Effector memory CD8-positive, alpha-beta T cell (primary cell): Measurements from ENCODE around the gene SENP1.

Source experiments
- ATAC-seq: fragments of 150-1000 bp; cut with Tn5 transposase; replicated peaks from 2 replicates; pipeline ENCODE4 v1.10.0; 2021; ENCODE audit warnings: mild to moderate bottlenecking, moderate library complexity
- DNase-seq, 3 experiments: peaks; one replicate each; pipeline ENCODE4 v3.0.0; 2021
- H3K27ac Mint-ChIP-seq, 2 donors: one replicate each; pipeline ENCODE4 v1.8.0; 2022; ENCODE audit warnings: mild to moderate bottlenecking in 2 of 2, mixed read lengths in 2 of 2, moderate library complexity in 2 of 2
- H3K27me3 Mint-ChIP-seq, 2 donors: one replicate each; pipeline ENCODE4 v1.8.0; 2022; ENCODE audit warnings: mixed read lengths in 2 of 2
- H3K36me3 Mint-ChIP-seq: one replicate; pipeline ENCODE4 v1.8.0; 2022; ENCODE audit warnings: mild to moderate bottlenecking, moderate library complexity, mixed read lengths; ENCODE audit not compliant: insufficient read depth
- H3K4me1 Mint-ChIP-seq, 2 donors: one replicate each; pipeline ENCODE4 v1.8.0; 2022; ENCODE audit warnings: low read depth in 2 of 2, mixed read lengths in 2 of 2
- H3K4me3 Mint-ChIP-seq, 2 donors: one replicate each; pipeline ENCODE4 v1.8.0; 2022; ENCODE audit warnings: mild to moderate bottlenecking in 2 of 2, mixed read lengths in 2 of 2, moderate library complexity in 2 of 2
- H3K9me3 Mint-ChIP-seq, 2 donors: one replicate each; pipeline ENCODE4 v1.8.0; 2022; ENCODE audit warnings: mixed read lengths in 2 of 2

The SENP1 gene

DNA sequence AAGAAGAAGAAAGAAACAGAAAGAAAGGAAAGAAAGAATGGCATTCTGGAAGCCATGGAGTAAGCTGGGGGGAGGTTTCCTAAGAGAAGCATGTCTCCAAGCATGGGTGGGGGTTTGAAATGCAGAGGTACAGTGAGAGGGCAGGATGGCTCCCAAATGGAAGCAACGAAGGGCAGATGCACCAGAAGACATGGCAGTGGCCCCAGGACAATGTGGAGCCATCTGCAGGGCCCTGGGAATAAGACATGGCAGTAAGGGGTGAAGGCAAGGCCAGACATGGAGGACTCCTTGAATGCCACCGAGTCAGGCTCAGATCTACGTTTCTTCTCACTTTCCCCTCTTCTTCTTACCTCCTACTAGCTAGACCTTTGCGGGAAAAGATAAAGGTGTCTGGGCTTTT lies 96.9 kb downstream of the SENP1 start:
- H3K4me3 Mint-ChIP-seq, result no peak overlapping the region
- DNase-seq, result no peak
- peaks cover 72 to 94% of the 10 kb centered on the region in 2 donors for H3K27me3 Mint-ChIP-seq
- no peaks in the 10 kb centered on the region for H3K9me3 Mint-ChIP-seq
- no peaks in the 10 kb centered on the region for H3K36me3 Mint-ChIP-seq
- no peak overlapping the region for H3K27ac Mint-ChIP-seq
- H3K4me1 Mint-ChIP-seq, result peaks cover under 1 to 2% of the 10 kb centered on the region in 2 donors
- ATAC-seq, result no peak

DNA sequence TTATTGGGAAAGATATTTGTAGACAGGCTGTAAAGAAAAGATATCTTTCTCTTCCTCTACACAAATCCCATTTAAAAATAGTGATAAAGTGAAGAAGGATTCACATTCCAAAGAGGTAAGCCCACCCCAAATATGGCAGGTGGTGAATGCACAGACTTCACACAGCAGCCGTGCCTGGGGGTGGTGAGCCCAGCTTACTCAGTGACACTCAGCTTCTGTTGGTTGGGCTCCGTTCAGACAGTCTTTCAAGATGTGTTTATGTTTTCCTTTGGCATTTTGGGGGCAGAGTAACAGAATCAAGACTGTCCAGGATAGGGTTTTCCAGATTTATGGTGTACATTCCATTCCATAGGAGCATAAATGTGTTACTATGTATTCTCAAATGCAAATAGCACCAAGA lies 97.5 kb downstream of the SENP1 start:
- DNase-seq (no peak), ATAC-seq (no peak)
- H3K36me3 Mint-ChIP-seq, result no peaks in the 10 kb centered on the region
- no peak overlapping the region for H3K27ac Mint-ChIP-seq
- peaks cover 72 to 94% of the 10 kb centered on the region in 2 donors for H3K27me3 Mint-ChIP-seq
- no peaks in the 10 kb centered on the region for H3K9me3 Mint-ChIP-seq
- peaks cover 7% of the 10 kb centered on the region in 2 donors for H3K4me1 Mint-ChIP-seq
- H3K4me3 Mint-ChIP-seq, result no peak overlapping the region

DNA sequence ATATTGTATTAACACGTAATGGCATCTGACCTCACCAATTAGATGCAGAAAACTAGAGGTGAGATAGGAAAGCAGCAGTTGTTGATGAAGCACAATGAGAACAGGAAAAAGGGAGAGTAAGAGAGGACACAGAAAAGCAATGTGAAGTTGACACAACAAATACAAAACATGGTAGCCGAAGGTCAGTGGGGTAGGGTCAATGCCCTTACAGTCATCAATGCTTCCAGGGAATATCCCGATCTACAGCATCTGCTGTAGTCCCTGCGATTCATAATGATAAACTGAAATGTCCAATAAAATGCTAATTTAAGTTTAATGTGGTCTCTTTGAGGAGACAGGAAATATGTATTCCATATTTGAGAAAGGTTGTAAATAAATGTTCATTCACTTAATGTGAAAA lies 98.7 kb downstream of the SENP1 start:
- ATAC-seq, result no peak
- peaks cover 2% of the 10 kb centered on the region for H3K36me3 Mint-ChIP-seq

DNA sequence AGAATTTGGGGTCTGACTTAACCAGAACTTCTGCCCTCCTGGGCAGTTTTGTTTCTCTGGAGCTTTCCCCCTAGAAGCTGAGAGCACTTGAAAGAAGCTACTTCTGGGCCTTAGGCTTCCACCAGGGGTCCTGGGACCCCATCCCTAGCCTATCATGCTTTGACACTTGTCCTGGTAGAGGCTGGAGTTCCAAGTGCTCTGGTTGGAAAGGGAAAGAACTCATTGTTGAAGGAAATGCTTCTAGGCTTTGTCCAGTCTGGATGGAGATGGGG lies 100.2 kb downstream of the SENP1 start:
- peaks cover 86 to 96% of the 10 kb centered on the region in 2 donors for H3K27me3 Mint-ChIP-seq
- peaks cover 2% of the 10 kb centered on the region for H3K36me3 Mint-ChIP-seq
- H3K4me1 Mint-ChIP-seq, result peaks cover 22 to 27% of the 10 kb centered on the region in 2 donors
- H3K4me3 Mint-ChIP-seq, result peak overlapping the region; percentile 58 to 59
- no peak overlapping the region for H3K27ac Mint-ChIP-seq
- DNase-seq (no peak), ATAC-seq (no peak)
- H3K9me3 Mint-ChIP-seq, result no peaks in the 10 kb centered on the region

More for the DNA sequence above, 98.7 kb downstream of the SENP1 start:
- Mint-ChIP-seq H3K9me3 (no peaks in the 10 kb centered on the region), H3K4me1 (peaks cover 14 to 15% of the 10 kb centered on the region in 2 donors), H3K27me3 (peaks cover 82 to 96% of the 10 kb centered on the region in 2 donors), H3K4me3 (no peak overlapping the region), H3K27ac (no peak overlapping the region)
- no peak for DNase-seq

DNA sequence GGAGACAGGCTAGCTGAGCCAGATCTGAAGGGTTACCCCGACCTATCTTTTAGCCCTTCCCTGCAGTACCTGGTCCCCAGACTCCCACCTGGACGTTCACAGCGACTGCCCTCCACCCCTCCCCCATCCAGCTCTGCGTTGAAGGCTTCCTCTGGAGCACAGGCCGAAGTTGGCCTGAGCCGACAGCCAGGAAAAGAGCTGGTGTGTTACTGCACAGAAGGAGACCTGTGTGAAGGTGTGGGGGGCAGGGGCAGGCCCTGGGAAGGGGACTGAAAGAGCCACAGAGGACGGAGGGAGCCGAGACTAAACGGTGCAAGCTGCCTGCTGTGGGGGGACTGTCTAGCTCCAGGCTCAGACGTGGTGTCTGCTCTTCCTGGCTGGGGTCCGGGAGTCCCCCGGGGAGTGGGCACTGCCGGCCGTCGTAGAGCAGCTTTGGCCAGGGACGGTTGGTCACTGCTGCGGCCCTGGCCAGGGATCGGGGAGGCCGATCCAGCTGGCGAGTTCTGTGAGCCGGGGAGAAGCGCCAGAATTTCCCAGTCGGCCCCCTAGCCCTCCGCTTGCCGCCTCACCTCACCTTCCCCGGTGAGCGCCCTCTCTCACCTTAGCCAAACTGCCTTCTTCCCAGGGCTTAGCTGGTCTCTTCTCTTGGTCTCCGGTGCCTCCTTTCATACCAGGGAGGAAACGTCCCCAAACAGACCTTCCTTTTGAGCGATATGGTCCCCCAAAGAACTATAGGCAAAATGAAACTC lies 100.7 kb downstream of the SENP1 start:
- peaks cover 22 to 27% of the 10 kb centered on the region in 2 donors for H3K4me1 Mint-ChIP-seq
- peaks cover 88 to 96% of the 10 kb centered on the region in 2 donors for H3K27me3 Mint-ChIP-seq
- H3K4me3 Mint-ChIP-seq, result peak overlapping the region; percentile 58 to 59
- peaks cover 2% of the 10 kb centered on the region for H3K36me3 Mint-ChIP-seq
- DNase-seq (no peak), ATAC-seq (no peak)
- no peaks in the 10 kb centered on the region for H3K9me3 Mint-ChIP-seq
- H3K27ac Mint-ChIP-seq, result no peak overlapping the region

DNA sequence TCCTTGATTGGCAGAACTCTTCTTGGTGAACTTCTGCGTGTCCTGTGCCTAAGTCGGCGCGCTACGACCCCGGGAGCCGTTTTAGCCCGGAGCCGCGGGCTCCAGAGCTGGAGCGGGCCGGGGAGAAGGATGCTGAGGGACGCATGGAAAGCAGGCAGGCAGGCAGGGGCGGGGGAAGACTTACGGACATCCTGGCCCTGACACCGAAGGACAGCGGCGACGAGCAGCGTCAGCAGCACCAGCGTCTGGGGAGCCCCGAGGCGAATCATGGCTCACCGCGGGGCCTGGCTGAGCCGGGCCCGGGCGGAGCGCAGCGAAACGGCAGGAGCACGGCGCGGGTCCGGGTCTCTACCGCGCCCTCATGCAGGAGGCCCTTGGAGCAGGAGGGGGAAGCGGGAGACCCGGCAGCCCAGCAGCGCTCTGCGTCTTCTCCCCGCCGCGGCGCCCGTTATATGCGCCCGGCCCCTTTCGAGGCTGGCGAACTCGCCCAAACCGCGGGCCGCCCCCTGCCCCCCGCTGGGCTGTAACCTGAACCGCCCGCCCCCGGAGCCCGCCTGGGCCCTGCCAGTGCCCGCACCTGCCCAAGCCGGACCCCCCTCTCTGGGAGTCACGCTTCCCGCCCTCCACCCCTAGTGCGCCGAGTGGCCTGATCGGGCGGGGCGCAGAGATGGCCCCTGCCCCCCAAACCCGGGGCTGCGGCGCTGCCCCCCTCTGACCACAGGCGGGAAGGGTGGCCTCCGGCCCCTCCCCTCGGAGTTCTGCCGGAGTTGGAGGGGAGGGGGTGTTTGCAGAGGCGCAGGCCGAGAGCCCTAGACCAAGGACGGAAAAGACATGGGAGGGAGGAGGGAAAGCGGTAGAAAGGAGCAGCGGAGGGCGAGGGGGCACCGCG lies 101.6 kb downstream of the SENP1 start, which contains the start of gene COL2A1:
Gene COL2A1 (minus strand): TSS at position 424 of the 889 bp plus-strand sequence. CDS start 155 bp downstream, at position 269.
- ATAC-seq (peak; percentile 56), DNase-seq (peak in 1 of 3 experiments; percentile 10)
- Mint-ChIP-seq H3K4me1 (peaks cover 22 to 27% of the 10 kb centered on the region in 2 donors), H3K9me3 (no peaks in the 10 kb centered on the region), H3K4me3 (peak within 1 kb of the TSS; percentile 71 to 90), H3K36me3 (peaks cover 2% of the 10 kb centered on the region), H3K27me3 (peaks cover 89 to 96% of the 10 kb centered on the region in 2 donors), H3K27ac (no peak within 1 kb of the TSS)

DNA sequence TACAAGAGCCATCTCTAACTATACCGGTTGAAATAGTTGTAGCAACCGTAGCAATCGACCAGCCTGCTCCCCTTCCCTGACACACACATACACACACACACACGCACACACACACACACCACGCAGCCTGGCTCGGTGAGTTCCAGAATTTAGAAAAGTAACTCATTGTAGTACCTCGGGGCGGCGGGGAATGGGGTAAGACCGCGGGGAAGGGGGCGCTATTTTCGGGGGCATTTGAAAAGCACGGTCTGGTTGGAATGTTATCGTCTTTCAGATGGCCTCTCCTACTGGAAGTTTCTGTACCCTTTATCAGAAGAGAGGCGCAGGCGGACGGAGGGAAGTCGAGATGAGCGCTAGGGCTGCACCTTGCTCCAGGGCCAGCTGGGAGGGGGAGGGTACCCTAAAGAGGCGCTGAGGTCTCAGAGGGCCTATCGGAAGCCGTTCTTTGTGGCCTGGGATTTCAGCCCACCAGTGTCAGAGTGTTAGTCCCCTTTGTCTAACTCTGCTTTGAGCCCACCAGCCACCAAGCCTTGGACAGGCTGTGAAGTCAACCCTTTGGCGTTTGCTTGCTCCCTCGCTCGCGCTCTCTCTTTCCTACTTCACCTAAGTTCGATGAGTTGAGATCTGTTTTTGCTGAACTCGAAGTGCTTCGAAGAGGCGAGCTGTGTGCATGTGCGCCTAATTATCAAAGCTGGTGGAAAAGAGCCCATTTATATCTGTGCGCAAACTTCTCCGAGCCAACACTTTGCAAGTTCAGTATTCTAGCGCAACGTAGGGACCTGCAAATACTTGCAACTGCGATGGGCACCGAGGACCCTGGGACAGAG lies 102.4 kb downstream of the SENP1 start:
- H3K36me3 Mint-ChIP-seq, result peaks cover 2% of the 10 kb centered on the region
- H3K27me3 Mint-ChIP-seq, result peaks cover 91 to 96% of the 10 kb centered on the region in 2 donors
- no peak overlapping the region for H3K27ac Mint-ChIP-seq
- no peaks in the 10 kb centered on the region for H3K9me3 Mint-ChIP-seq
- peak overlapping the region; percentile 71 to 90 for H3K4me3 Mint-ChIP-seq
- DNase-seq (peak in 1 of 3 experiments; percentile 10), ATAC-seq (peak; percentile 21)
- peaks cover 23 to 27% of the 10 kb centered on the region in 2 donors for H3K4me1 Mint-ChIP-seq

DNA sequence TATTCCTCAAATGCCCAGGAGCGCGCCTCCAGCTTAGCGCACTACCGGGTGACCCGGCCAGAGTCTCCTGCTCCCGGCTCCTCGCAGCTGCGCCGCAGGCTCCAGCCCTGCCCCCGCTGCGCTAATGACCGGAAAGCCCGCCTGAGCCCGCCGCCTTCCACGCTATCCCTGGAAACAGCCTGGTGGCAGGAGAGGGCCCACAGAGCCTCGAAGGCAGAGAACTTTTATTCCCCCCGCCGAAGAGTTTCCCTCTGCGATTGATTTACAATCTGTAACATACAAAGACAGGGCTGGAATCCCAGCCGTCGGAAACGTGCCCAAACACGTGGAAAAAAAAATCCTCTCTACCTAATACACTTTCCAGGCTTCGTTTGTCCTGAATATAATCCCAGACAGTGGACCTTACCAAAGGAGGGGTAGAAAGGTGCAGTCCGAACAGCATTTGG lies 103.1 kb downstream of the SENP1 start:
- no peak overlapping the region for H3K27ac Mint-ChIP-seq
- no peaks in the 10 kb centered on the region for H3K9me3 Mint-ChIP-seq
- DNase-seq (no peak), ATAC-seq (no peak)
- peaks cover 24 to 27% of the 10 kb centered on the region in 2 donors for H3K4me1 Mint-ChIP-seq
- peaks cover 91 to 96% of the 10 kb centered on the region in 2 donors for H3K27me3 Mint-ChIP-seq
- peak overlapping the region; percentile 71 to 90 for H3K4me3 Mint-ChIP-seq
- peaks cover 2% of the 10 kb centered on the region for H3K36me3 Mint-ChIP-seq

DNA sequence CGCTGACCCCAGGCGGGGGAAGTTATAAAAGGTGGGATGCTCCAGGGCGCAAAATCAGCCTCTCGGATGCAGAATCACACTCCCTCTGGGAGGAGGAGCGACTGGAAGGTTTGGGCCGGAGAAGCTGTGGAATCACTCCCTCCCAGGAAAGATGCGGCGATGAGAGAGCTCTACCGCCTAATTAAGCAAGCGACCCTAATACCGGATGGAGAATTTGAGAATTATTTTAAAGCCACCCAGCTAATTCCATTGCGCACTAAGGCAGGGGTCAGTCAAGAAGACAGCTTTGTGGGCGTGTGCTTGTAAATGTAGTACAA lies 103.5 kb downstream of the SENP1 start:
- Mint-ChIP-seq H3K4me1 (peaks cover 24 to 27% of the 10 kb centered on the region in 2 donors), H3K9me3 (no peaks in the 10 kb centered on the region), H3K27ac (no peak overlapping the region), H3K4me3 (peak overlapping the region; percentile 86 to 90), H3K36me3 (peaks cover 2% of the 10 kb centered on the region), H3K27me3 (peaks cover 89 to 96% of the 10 kb centered on the region in 2 donors)
- DNase-seq, result no peak
- ATAC-seq, result no peak

DNA sequence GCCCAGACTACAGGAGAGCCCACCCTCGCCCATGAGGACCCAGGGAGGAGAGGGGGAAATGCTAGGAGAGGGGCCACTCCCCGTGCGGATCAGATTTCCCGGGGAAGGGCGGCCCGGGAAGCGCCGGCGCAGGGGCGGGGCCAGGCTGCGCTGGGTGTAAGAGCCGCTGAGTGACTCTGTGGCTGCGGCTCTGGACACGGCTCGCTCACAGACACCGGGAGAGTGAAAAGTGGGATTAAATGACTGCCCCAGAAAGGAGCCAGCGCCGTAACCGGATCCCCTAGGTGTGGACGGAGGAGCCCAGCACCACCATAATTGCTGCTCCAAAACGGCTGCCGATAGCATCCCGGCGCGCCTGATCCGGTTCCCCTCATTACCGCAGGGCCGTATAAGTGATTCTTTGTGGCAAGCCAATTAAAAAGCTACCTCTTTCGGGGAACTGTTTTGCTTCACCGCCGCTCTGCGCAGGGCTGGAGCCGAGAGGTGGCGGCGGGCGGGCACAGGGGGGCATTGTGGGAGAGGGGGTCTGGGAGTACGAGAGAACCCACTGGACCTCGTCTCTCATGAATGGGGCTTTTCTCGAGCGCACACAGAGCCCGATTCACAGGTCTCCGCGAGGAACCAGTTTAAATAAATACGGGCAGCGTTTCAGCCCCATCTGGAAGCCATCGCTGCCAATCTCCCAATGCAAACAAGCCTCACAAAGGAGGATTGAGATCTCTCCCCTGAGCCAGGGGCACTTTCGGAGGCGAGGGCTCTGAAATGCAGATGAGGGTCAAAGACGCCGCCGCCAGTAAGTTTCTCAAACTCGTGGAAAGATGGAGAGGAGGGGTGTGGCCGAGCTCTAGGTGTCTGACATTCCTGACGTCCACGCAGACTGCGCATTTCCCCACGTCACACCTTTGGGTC lies 104.1 kb downstream of the SENP1 start:
- Mint-ChIP-seq H3K9me3 (no peaks in the 10 kb centered on the region), H3K36me3 (peaks cover 2% of the 10 kb centered on the region), H3K27ac (peak overlapping the region in 1 of 2 donors; percentile 81), H3K4me1 (peaks cover 24 to 27% of the 10 kb centered on the region in 2 donors), H3K27me3 (peaks cover 82 to 96% of the 10 kb centered on the region in 2 donors), H3K4me3 (peak overlapping the region; percentile 86 to 90)
- DNase-seq (no peak), ATAC-seq (peak; percentile 24)

DNA sequence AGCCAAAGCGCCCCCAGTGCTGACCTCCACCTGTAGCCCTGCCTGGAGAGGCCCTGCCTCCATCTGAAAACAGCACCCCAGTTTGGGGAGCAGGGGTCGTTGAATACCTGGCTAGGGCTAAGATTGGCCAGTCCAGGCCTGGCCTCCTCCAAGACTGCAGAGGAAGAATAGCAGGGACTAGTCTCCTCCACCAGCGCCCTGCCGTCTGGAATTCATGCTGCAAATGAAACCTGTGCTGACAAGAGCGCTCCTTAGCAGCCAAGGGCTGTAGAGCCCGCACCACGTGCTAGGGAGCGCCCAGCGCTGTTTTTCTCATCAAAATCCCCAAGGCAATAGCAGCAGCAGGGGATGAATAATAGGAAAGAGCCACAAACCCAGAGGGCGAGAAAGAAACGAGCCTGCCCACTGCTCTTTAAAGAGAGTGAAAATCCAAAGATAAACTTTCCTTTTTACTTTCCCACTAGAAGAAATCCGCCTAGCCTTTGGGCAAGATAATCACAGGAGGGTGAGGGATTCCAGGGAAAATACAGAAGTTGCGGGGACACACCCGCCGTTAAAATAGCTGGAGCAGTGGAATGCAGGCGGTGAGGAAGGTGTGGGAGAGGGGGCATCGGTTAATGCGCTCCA lies 104.9 kb downstream of the SENP1 start:
- H3K27me3 Mint-ChIP-seq, result peaks cover 81 to 90% of the 10 kb centered on the region in 2 donors
- H3K36me3 Mint-ChIP-seq, result peaks cover 2% of the 10 kb centered on the region
- no peak for ATAC-seq

DNA sequence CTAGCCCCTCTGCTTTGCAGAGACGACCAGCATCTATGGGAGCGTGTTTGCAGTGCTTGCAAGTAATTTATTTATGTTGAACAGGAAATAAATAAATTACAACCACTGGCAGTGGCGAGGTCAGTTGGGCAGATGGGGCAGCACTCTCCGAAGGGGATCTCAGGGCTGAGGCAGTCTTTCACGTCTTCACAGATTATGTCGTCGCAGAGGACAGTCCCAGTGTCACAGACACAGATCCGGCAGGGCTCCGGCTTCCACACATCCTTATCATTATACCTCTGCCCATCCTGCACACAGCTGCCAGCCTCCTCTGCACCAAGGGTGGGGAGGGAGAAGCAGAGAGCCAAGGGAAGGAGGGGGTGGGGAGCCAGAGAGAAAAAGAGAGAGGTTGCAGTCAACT lies 106.1 kb downstream of the SENP1 start:
- peaks cover 2% of the 10 kb centered on the region for H3K36me3 Mint-ChIP-seq
- peaks cover 82 to 90% of the 10 kb centered on the region in 2 donors for H3K27me3 Mint-ChIP-seq
- H3K4me1 Mint-ChIP-seq, result peaks cover 22 to 27% of the 10 kb centered on the region in 2 donors
- no peak overlapping the region for H3K4me3 Mint-ChIP-seq
- no peak for DNase-seq
- H3K9me3 Mint-ChIP-seq, result no peaks in the 10 kb centered on the region
- H3K27ac Mint-ChIP-seq, result no peak overlapping the region
- ATAC-seq, result no peak

More for the DNA sequence above, 104.9 kb downstream of the SENP1 start:
- Mint-ChIP-seq H3K4me1 (peaks cover 24 to 27% of the 10 kb centered on the region in 2 donors), H3K27ac (peak overlapping the region in 1 of 2 donors; percentile 81), H3K4me3 (peak overlapping the region; percentile 86 to 90), H3K9me3 (no peaks in the 10 kb centered on the region)
- DNase-seq, result no peak
